Loucy (cell line): Measurements from ENCODE around the gene PIAS4.
"Not testable (repeated sequence)": the region's sequence is repeated elsewhere in the genome, so short reads cannot be mapped to it uniquely, and the experiment has no call there.

Source experiments
- H2AFZ ChIP-seq: fragments of 200-600 bp; sonication (generic); 2 replicates; pipeline ENCODE4 v1.6.0; 2016; ENCODE audit warnings: antibody characterized with exemption, mild to moderate bottlenecking, low read length, moderate library complexity
- H3F3A ChIP-seq: fragments of 200-600 bp; 2 replicates; pipeline ENCODE4 v1.6.0; 2016; ENCODE audit warnings: antibody characterized with exemption, low read depth, mild to moderate bottlenecking
- H3K27me3 ChIP-seq: fragments of 200-600 bp; sonication (generic); 2 replicates; pipeline ENCODE4 v1.6.1; 2014; ENCODE audit warnings: low read length, mild to moderate bottlenecking; ENCODE audit not compliant: insufficient read depth, poor library complexity, severe bottlenecking
- H3K36me3 ChIP-seq: fragments of 200-600 bp; sonication (generic); 2 replicates; pipeline ENCODE4 v1.6.1; 2016; ENCODE audit warnings: low read length; ENCODE audit not compliant: insufficient read depth
- H3K4me1 ChIP-seq: fragments of 200-600 bp; sonication (generic); 2 replicates; pipeline ENCODE4 v1.5.1; 2014; ENCODE audit warnings: low read length, mild to moderate bottlenecking; ENCODE audit not compliant: insufficient read depth, poor library complexity, severe bottlenecking
- H3K4me2 ChIP-seq: fragments of 200-600 bp; sonication (generic); 2 replicates; pipeline ENCODE4 v1.6.0; 2014; ENCODE audit warnings: antibody characterized with exemption, low read length, low read depth, mild to moderate bottlenecking; ENCODE audit not compliant: poor library complexity, severe bottlenecking
- H3K4me3 ChIP-seq: fragments of 200-600 bp; sonication (generic); 2 replicates; pipeline ENCODE4 v1.5.1; 2014; ENCODE audit warnings: low read length, mild to moderate bottlenecking, mixed read lengths; ENCODE audit not compliant: poor library complexity, severe bottlenecking
- H3K79me2 ChIP-seq: fragments of 200-600 bp; sonication (generic); 2 replicates; pipeline ENCODE4 v1.6.1; 2014; ENCODE audit warnings: low read length; ENCODE audit not compliant: insufficient read depth
- H3K9ac ChIP-seq: fragments of 200-600 bp; sonication (generic); 2 replicates; pipeline ENCODE4 v1.6.0; 2014; ENCODE audit warnings: mild to moderate bottlenecking, low read depth, low read length, moderate library complexity; ENCODE audit not compliant: poor library complexity, severe bottlenecking
- H3K9me2 ChIP-seq: fragments of 200-600 bp; sonication (generic); replicated peaks from 2 replicates; pipeline ENCODE4 v1.6.1; 2016; ENCODE audit warnings: low read depth, low read length, mixed read lengths
- H3K9me3 ChIP-seq: fragments of 200-600 bp; sonication (generic); 2 replicates; pipeline ENCODE4 v1.6.1; 2014; ENCODE audit warnings: mild to moderate bottlenecking, antibody characterized with exemption, low read length, low read depth; ENCODE audit not compliant: insufficient read depth
- H4K20me1 ChIP-seq: fragments of 200-600 bp; sonication (generic); 2 replicates; pipeline ENCODE4 v1.6.0; 2014; ENCODE audit warnings: antibody characterized with exemption, low read length, mild to moderate bottlenecking; ENCODE audit not compliant: insufficient read depth, poor library complexity, severe bottlenecking
- CTCF ChIP-seq: fragments of 200-600 bp; sonication (generic); conservative IDR thresholded peaks from 2 replicates; pipeline ENCODE4 v1.5.1; 2014; ENCODE audit warnings: mild to moderate bottlenecking, antibody characterized with exemption, low read length
- EZH2phosphoT487 ChIP-seq: fragments of 200-600 bp; IDR thresholded peaks from 2 replicates; pipeline ENCODE4 v1.6.1; 2018; ENCODE audit warnings: antibody characterized with exemption, mild to moderate bottlenecking, moderate library complexity, borderline replicate concordance

The PIAS4 gene

GRCh38 chr19:3990815-3991117, 16.8 kb upstream of the PIAS4 start:
- Histone ChIP-seq H4K20me1 (no peaks in the 10 kb centered on the region), H3K9ac (no peak overlapping the region), H3K9me2 (no peaks in the 10 kb centered on the region), H3K4me1 (peaks cover 17% of the 10 kb centered on the region), H3F3A (no peaks in the 10 kb centered on the region; the same call in 1 of the 2 replicates), H3K36me3 (no peaks in the 10 kb centered on the region), H2AFZ (peak overlapping the region; percentile 88), H3K9me3 (no peaks in the 10 kb centered on the region), H3K27me3 (no peaks in the 10 kb centered on the region), H3K4me3 (no peak overlapping the region), H3K79me2 (peaks cover 2% of the 10 kb centered on the region; the same call in 1 of the 2 replicates), H3K4me2 (no peak overlapping the region)
- no peak for TF ChIP-seq CTCF

- Histone ChIP-seq H3K36me3 (no peaks in the 10 kb centered on the region), H3K9me3 (no peaks in the 10 kb centered on the region), H3K9ac (no peak overlapping the region), H3K4me3 (no peak overlapping the region), H3F3A (no peaks in the 10 kb centered on the region), H2AFZ (no peak overlapping the region), H3K79me2 (no peaks in the 10 kb centered on the region), H4K20me1 (no peaks in the 10 kb centered on the region), H3K4me2 (no peak overlapping the region), H3K4me1 (no peaks in the 10 kb centered on the region), H3K27me3 (no peaks in the 10 kb centered on the region), H3K9me2 (no peaks in the 10 kb centered on the region)
- TF ChIP-seq CTCF (no peak), EZH2phosphoT487 (no peak)
Observed at GRCh38 chr19:3995607-3996006, 11.9 kb upstream of the PIAS4 start.

DNA sequence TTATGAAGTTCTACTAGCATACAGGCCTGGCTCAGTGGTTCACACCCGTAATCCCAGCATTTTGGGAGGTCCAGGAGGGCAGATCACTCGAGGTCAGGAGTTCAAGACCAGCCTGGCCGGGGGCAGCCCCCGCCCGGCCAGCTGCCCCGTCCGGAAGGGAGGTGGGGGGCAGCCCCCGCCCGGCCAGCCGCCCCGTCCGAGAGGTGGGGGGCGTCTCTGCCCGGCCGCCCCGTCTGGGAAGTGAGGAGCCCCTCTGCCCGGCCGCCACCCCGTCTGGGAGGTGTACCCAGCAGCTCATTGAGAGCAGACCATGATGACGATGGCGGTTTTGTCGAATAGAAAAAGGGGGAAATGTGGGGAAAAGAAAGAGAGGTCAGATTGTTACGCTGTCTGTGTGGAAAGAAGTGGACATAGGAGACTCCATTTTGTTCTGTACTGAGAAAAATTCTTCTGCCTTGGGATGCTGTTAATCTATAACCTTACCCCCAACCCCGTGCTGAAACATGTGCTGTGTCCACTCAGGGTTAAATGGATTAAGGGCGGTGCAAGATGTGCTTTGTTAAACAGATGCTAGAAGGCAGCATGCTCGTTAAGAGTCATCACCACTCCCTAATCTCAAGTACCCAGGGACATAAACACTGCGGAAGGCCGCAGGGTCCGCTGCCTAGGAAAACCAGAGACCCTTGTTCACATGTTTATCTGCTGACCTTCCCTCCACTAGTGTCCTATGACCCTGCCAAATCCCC, 8.7 kb upstream of the PIAS4 start:
- H3K79me2 ChIP-seq, H2AFZ ChIP-seq, H3K9me3 ChIP-seq, H4K20me1 ChIP-seq, H3K4me1 ChIP-seq, H3K36me3 ChIP-seq, H3K4me3 ChIP-seq, H3K27me3 ChIP-seq, H3K9ac ChIP-seq, H3K4me2 ChIP-seq, H3K9me2 ChIP-seq, H3F3A ChIP-seq: not testable (repeated sequence)

DNA sequence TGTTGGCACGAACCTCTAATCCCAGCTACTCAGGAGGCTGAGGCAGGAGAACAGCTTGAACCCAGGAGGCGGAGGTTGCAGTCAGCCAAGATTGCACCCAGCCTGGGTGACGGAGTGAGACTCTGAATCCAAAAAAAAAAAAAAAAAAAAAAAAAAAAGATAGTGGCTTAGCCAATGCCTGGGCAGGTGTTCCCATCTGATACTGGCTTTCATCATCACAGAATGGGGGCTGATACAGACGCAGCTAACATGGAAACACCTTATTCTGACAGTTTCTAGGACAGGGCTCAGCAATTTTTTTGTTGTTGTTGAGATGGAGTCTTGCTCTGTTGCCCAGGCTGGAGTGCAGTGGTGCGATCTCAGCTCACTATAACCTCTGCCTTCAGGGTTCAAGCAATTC, 6.7 kb upstream of the PIAS4 start:
- H3K9me2 ChIP-seq, H2AFZ ChIP-seq, H3F3A ChIP-seq, H3K27me3 ChIP-seq, H3K4me2 ChIP-seq, H4K20me1 ChIP-seq, H3K4me3 ChIP-seq, H3K4me1 ChIP-seq, H3K9me3 ChIP-seq, H3K79me2 ChIP-seq, H3K36me3 ChIP-seq, H3K9ac ChIP-seq: not testable (repeated sequence)

DNA sequence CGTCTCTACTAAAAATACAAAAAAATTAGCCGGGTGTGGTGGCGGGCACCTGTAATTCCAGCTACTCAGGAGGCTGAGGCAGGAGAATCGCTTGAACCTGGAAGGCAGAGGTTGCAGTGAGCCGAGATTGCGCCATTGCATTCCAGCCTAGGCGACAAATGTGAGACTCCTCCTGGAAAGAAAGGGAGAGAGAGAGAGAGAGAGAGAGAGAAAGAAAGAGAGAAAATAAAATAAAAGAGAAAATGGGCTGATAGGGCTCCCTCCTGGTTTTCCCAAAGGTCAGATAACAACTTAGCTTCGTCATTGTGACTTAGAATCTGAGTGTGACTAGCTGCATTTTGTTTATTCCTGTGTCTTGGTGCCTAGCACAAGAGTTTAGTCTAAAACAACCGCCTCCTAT, 2.1 kb upstream of the PIAS4 start:
- H3F3A ChIP-seq, H3K27me3 ChIP-seq, H3K9ac ChIP-seq, H3K36me3 ChIP-seq, H2AFZ ChIP-seq, H3K9me3 ChIP-seq, H3K4me3 ChIP-seq, H3K4me2 ChIP-seq, H3K9me2 ChIP-seq: not testable (repeated sequence)
- H3K4me1 ChIP-seq: peaks cover 26% of the 10 kb centered on the region
- peaks cover 38% of the 10 kb centered on the region for H3K79me2 ChIP-seq
- peaks cover 24% of the 10 kb centered on the region for H4K20me1 ChIP-seq
